HK-2 (cell line): ENCODE results near the gene TRPM1.
"Not testable (repeated sequence)": the region's sequence is repeated elsewhere in the genome, so short reads cannot be mapped to it uniquely, and the experiment has no call there.

Experiments
- DNase-seq: peaks from one replicate; pipeline ENCODE4 v3.0.0-alpha.2; 2018; ENCODE audit not compliant: unreplicated experiment

Gene TRPM1

GRCh38 chr15:31125061-31125460 lies 23.5 kb upstream of the TRPM1 start:
- no peak for DNase-seq

DNA sequence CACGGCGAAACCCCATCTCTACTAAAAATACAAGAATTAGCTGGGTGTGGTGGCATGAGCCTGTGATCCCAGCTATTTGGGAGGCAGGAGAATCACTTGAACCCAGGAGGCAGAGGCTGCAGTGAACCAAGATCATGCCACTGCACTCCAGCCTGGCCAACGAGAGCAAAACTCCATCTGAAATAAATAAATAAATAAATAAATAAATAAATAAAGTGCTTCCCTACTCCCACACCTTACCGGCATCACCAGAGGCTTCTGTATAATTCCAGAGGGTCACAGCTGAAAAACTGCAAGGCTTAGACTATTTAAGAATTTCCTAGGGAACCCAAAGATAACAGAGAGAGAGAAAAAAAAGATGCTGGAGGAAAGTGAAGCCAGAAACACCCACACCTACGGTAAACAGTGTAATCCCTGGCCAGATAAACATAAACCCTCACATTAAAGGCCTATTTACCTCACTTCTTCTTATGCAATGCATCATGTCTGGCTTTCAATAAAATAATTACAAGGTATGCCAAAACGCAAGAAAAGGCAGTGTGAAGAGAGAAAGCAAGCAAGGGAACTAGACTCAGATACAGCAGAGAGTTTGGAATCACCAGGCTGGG lies 15.0 kb upstream of the TRPM1 start:
- DNase-seq, result no peak

DNA sequence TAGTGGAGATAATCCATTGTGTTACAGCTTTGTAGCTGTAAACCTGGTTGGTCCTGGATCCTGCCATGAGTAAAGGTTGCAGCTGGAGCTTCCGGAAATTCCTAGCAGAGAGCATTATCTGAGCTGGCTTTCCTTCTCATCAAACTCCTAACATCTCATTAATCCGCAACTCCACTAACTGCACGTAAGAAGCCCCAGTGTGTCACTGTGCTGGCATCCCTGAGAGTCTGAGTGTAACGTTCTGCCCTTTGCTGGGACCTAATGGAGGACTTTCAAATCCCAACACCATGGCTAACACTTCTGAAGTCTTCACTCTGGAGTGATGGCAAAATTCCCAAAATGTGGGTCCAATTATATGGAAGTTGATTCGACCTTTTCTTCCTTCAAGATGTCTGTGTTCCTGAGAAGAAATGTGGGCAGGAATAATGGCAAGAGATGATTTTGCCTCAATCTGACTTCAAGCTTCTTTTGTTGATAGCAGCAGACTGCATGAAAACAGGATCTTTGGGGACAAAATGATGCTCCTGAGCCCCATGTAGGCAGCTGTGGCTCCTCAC lies 9.6 kb upstream of the TRPM1 start:
- DNase-seq, result no peak

DNA sequence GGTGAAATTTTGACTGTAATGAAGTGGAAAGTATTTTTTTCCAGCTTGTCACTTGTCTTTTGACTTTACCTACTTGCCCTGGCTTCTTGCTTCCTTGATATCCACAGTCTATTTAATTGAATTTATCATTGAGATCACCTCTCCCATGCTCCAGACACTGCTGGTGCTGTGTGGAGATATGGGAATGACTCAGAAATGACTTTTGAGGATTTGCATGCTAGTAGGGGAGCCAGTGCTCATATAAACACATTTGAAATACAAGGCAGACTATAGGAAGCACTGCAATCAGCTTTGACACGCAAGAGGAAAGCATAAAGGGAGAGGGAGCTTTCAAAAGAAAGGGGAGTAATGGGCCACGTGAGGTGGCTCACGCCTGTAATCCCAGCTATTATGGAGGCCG lies 7.3 kb upstream of the TRPM1 start:
- DNase-seq, result no peak

GRCh38 chr15:31106495-31107300 lies 5.2 kb upstream of the TRPM1 start:
- no peak for DNase-seq

GRCh38 chr15:31104003-31104402 lies 2.5 kb upstream of the TRPM1 start:
- no peak for DNase-seq

DNA sequence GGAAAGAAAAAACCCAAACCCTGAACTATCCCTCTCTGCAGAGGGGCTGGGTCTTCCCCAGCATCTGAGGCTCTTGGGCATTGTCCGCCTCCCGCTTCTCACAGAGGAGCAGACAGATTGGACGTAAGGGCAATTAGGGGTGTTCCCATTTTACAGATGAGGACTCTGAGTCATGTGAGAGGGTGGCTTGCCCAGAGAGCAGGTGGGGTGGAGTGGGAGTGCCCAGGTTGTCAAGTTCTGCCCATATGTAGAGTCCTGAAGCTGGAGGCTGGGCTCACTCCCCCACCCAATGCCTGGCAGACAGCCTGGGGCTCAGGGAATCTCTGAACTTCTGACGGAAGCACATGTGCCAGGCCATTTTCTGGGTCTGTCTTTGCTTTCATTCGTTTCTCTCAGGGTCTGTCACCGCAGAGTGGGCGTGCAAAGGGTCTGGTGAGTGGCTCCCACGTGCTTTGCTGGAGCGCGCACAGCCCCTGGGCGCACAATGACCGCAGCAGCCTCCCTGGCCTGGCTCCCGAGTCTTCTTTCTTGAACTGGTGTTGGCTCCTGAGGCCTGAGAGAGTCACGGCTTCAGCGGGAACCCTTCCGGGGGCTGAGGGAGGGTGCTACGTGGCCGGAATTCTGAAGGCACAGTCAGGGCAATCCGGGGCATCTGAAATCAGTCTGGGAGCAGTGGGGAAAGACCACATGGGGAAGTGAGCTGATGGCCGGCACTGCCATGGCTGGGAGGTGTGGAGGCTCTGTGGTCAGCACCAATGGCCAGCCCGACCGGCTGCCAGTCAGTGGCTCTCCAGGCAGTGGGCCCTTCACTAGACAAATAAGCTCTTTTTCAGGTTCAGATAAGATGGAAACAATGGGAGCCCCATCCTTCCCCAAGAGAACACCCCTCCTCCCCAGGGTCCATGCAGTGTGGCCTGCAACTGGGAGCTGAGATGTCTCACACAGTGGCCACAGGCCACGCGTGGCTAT lies 1.1 kb upstream of the TRPM1 start:
- DNase-seq, result no peak

GRCh38 chr15:31102039-31102321 lies 455 bp upstream of the TRPM1 start:
- DNase-seq, result no peak

DNA sequence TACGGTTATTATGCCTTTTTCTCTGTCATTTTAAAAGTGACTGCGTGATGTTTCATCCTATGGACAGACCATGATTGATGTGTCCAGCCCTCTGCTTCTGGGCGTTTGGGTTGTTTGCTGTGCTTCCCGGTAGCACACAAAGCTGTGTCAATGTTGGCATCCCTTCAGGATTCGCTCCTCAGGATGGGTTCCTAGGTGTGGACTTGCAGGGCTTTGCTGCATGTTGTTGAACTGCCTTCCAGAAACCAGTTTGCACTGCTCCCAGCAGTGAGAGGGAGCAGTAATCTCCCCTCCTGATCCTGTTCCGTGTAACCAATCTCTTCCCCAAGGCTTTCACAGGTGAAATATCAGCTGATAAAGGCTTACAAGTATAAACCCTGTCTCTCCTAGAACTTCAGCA lies 787 bp downstream of the TRPM1 start:
- no peak for DNase-seq

DNA sequence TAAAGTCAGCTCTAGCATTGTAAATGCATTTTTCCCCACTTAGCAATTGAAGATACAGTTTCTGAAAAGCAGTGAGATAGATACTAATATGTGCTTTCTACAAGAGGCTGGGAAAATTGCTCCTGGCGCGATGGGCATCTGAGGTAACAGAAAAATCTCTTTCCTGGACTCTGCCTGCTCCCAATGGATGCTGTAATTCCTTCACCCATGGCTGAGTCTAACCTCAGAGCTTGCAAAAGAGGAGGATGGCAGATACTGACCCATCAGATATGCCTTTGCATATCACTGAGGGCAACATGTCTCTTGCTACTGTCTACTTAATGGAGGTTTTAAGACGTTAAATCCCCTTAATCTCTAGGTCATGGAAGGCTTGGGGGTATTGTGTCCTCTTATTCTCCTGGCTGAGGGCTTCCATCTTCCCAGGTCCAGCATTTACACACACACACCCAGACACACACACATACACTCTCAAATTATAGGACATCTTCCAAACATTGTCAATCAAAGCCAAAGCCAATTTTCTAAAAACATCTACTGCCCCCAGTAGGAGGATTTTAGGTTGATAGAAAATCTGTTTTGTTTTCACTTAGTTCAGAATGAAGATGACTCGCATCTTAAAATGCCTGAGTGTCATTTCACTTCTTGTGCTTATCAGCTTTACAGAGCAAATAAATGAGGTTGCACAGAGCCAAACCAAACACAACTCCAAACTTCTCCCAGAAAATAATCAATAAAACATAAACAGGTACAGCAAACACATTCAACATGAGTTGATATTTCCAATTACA lies 2.4 kb downstream of the TRPM1 start:
- no peak for DNase-seq

DNA sequence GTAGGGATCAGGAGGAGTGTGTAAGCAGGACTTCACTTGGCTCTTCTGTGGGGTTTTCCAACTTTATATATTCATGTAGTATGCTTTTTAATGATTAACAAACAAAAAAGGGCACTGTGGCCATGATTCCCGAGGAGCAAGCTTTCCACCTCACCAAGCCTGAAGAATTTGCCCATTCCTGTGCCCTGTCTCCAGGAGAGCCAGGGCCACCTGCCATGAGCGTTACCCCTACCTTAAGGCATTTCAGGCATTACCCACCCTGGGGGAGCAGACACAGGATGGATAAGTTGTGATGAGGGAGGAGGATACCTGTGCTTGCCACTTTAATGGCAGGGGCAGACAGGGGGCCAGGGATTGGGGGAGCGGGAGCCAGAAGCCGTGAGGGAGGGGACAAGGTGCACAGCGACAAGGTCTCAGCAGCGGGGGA lies 3.0 kb downstream of the TRPM1 start:
- peak; percentile 38 for DNase-seq

GRCh38 chr15:31096563-31096962 lies 5.0 kb downstream of the TRPM1 start:
- no peak for DNase-seq

DNA sequence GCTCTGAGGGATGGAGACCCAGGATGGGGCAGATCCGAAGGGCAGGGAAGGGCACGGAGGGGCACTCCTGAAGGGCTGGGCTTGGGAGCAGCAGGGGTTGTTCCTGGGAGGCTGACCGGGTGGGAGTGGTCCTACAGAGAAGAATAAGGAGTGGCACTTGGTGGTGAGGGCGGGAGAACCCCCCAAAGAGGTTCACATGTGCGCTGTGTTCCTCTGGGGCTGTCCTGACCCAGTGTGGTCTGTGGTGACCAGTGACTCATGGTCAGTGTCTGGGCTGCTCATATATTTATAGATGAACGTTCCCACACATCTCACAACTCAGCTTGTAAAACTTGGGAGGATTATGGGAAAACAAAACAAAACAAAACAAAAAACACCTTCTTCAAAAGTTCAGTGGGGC lies 10.0 kb downstream of the TRPM1 start:
- no peak for DNase-seq

- no peak for DNase-seq
Measured at GRCh38 chr15:31090766-31091165, 10.8 kb downstream of the TRPM1 start.

DNA sequence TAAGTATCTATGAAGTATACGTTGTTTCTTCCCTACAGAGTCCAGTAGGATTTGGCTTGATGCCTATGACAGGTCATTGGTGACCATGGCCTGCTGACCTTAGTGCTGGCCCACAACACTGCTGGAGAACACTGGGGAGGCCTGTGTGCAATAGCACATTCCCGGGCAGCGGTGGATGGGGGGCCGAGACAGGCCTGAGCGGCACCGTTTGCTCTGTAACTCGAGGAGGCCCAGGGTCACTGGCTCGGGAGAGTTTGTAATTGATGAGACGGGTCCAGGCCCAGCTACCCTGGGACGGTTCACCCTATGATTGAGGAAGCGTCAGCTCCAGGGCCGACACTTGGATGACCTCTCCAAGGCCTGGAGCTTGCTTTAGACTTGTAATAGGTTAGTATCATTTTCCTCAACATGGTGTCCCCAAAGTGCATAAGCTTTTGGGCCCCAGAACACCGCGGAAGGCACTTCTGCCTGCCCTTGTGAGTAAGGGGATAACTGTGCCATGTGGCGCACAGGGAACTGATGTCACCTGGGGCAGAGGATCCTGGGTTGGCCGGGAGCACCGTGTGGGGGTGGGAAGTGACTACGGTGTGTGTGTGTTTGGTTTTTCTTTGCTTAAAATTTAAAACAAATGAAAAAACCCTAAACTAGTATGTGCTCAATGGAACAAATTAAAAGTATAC lies 12.0 kb downstream of the TRPM1 start:
- no peak for DNase-seq

GRCh38 chr15:31088672-31089367 lies 12.7 kb downstream of the TRPM1 start:
- no peak for DNase-seq

DNA sequence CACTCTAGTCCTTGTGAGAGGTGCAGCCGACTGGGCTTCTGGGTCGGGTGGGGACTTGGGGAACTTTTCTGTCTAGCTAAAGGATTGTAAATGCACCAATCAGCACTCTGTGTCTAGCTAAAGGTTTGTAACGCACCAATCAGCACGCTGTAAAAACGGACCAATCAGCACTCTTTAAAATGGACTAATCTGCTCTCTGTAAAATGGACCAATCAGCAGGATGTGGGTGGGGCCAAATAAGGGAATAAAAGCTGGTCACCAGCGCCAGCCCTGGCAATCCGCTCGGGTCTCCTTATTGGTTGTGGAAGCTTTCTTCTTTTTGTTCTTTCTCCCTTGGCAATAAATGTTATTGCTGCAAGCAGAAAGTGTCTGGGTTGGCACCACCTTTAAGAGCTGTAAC lies 13.5 kb downstream of the TRPM1 start:
- not testable (repeated sequence) for DNase-seq

DNA sequence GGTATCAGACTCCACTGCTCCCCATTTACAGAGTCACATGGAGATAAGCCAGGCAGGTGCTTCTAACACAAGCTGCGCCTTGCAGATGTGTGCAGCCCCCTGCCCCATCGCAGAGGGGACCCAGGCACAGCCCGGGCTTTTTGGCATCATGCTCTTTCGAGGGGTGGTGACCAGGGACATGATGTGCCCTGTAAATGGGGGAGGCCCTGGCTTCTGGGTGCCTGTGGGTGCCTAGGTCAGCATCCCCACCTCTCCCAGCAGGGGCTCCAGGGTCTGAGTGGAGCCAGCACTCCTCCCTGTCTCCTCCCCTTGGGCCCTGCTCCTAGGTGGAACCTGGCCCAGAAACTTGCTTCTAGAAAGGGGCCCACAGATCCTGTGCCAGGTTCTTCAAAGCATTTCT lies 15.2 kb downstream of the TRPM1 start:
- no peak for DNase-seq

DNA sequence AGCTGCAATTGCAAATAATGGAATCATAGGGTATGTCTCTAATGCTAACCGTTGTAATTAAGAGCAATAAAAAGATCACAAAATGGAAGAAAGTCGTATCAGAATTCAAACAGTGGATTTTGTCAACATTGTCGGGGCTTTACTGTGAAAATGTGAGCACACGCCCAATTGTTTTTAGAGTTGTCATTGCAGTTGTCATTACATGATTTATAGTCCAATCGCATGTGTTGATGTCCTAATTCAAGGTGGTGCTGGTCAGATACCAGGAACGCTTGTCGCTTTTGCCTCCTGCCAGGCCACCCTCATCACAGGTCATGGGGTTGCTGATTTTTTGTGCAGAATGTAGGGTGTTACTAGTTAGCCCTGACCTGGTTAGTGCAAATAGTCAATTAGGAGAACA lies 16.2 kb downstream of the TRPM1 start:
- DNase-seq, result no peak

DNA sequence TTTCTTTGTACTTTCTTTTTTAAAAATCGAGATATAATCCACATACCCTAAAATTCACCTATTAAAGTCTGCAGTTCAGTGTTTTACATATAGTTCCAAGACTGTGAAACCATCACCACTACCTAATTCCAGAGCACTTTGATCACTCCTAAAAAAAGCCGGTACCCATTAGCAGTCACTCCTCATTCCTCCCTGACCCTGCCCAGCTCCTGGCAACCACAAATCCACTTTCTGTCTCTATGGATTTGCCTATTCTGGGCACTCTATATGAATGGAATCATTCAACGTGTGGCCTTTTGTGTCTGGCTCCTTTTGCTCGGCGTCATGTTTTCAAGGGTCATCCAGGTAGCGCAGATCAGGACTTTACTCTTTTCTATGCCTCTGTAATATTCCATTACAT lies 17.3 kb downstream of the TRPM1 start:
- no peak for DNase-seq
